ENCODE data around the gene ELFN2.

ELFN2 gene

DNA sequence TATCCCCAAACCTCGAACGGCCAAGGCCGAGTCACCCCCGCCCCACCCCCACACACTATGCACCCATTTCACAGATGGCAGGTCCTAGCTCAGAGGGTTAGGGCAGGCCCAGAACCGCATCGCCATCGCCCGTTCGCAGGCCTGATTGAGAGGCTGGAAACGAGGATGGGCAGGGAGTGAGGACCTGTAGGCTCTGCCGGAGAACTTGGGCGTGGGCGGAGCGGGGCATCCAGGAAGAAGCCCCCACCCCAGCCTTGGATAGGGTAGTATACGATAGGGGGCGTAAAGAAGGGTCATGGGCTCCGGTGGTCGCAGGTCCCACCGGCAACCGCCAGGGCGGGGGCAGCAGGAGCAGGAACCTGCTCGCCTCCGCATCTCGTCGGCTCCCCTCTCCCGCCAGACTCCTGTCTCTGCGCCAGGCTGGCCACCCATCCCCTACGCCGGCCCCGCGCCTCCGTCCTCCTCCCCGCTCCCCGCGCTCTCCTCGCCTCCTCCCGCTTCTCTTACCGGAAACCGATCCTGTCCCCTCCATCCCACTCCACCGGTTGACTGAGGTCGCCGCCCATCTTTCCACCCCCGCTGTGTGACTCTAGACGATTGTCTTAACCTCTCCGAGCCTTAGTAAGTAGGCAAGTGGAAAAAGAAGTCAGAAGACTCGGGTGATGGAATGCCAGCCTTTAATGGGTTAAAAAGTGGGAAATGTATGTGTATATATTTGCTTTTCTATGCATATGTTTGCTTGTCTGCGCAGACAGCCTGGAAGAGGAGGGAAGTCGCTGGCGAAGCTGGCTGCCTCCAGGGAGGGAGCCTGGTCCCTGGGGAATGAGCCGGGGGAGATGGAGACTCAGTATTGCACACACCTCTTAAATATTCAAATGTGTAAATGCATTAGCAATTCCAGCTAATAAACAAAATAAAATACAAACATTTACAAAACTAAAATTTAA, 92.1 kb downstream of the ELFN2 start:
- TF ChIP-seq, protein P1, sequence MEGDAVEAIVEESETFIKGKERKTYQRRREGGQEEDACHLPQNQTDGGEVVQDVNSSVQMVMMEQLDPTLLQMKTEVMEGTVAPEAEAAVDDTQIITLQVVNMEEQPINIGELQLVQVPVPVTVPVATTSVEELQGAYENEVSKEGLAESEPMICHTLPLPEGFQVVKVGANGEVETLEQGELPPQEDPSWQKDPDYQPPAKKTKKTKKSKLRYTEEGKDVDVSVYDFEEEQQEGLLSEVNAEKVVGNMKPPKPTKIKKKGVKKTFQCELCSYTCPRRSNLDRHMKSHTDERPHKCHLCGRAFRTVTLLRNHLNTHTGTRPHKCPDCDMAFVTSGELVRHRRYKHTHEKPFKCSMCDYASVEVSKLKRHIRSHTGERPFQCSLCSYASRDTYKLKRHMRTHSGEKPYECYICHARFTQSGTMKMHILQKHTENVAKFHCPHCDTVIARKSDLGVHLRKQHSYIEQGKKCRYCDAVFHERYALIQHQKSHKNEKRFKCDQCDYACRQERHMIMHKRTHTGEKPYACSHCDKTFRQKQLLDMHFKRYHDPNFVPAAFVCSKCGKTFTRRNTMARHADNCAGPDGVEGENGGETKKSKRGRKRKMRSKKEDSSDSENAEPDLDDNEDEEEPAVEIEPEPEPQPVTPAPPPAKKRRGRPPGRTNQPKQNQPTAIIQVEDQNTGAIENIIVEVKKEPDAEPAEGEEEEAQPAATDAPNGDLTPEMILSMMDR (conservative IDR thresholded peaks at IDR 0.05; ENCODE audit: low read length), result no peak
- TF ChIP-seq EZH2phosphoT487 (IDR thresholded peaks at IDR 0.05; ENCODE audit: borderline replicate concordance), result no peak
- Histone ChIP-seq H3K4me3 (ENCODE audit: low read length, poor library complexity, severe bottlenecking) (no peak overlapping the region), H3K79me2 (ENCODE audit: insufficient read depth, low read length) (no peaks in the 10 kb centered on the region), H4K20me1 (ENCODE audit: insufficient read depth, low read length, poor library complexity, severe bottlenecking) (no peaks in the 10 kb centered on the region), H3K9ac (ENCODE audit: low read depth, low read length, poor library complexity, severe bottlenecking) (no peak overlapping the region), H3K9me3 (ENCODE audit: insufficient read depth, low read depth, low read length) (no peaks in the 10 kb centered on the region), H3K4me1 (ENCODE audit: insufficient read depth, low read length, poor library complexity, severe bottlenecking) (no peaks in the 10 kb centered on the region), H3K4me2 (ENCODE audit: low read depth, low read length, poor library complexity, severe bottlenecking) (no peak overlapping the region), H2AFZ (ENCODE audit: low read length) (no peak overlapping the region), H3K9me2 (replicated peaks; ENCODE audit: low read depth, low read length) (no peaks in the 10 kb centered on the region), H3K36me3 (ENCODE audit: insufficient read depth, low read length) (no peaks in the 10 kb centered on the region), H3K27me3 (ENCODE audit: insufficient read depth, low read length, poor library complexity, severe bottlenecking) (no peaks in the 10 kb centered on the region), H3F3A (ENCODE audit: low read depth) (no peaks in the 10 kb centered on the region)

DNA sequence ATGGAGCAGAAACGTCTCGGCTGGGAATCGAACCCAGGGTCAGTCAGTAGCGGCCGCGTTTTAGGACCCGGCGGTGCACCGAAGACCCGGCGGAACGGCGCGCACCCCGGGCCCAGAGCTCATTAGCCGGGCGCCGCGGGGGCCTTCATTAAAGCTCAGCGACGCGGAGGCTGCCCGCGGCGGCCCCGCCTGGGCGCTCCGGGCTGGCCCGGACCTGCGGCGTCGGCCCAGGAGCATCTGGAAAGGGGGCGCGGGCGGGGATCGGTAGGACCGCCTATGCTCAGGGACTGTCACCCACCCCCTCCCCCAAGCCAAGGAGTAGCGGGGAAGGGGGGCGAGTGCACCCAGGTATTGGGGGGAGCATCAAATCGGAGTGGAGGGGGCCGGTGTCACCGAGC, 92.8 kb downstream of the ELFN2 start:
- Histone ChIP-seq H3K9ac (ENCODE audit: low read depth, low read length, poor library complexity, severe bottlenecking) (no peak overlapping the region), H3K36me3 (ENCODE audit: insufficient read depth, low read length) (no peaks in the 10 kb centered on the region), H2AFZ (ENCODE audit: low read length) (no peak overlapping the region), H3K9me3 (ENCODE audit: insufficient read depth, low read depth, low read length) (no peaks in the 10 kb centered on the region), H3K4me2 (ENCODE audit: low read depth, low read length, poor library complexity, severe bottlenecking) (no peak overlapping the region), H3K9me2 (replicated peaks; ENCODE audit: low read depth, low read length) (no peaks in the 10 kb centered on the region), H3K27me3 (ENCODE audit: insufficient read depth, low read length, poor library complexity, severe bottlenecking) (no peaks in the 10 kb centered on the region), H3F3A (ENCODE audit: low read depth) (no peaks in the 10 kb centered on the region), H3K4me3 (ENCODE audit: low read length, poor library complexity, severe bottlenecking) (no peak overlapping the region), H3K79me2 (ENCODE audit: insufficient read depth, low read length) (no peaks in the 10 kb centered on the region), H3K4me1 (ENCODE audit: insufficient read depth, low read length, poor library complexity, severe bottlenecking) (no peaks in the 10 kb centered on the region), H4K20me1 (ENCODE audit: insufficient read depth, low read length, poor library complexity, severe bottlenecking) (no peaks in the 10 kb centered on the region)
- TF ChIP-seq, protein P1 (conservative IDR thresholded peaks at IDR 0.05; ENCODE audit: low read length), result no peak
- TF ChIP-seq EZH2phosphoT487 (IDR thresholded peaks at IDR 0.05; ENCODE audit: borderline replicate concordance), result no peak

GRCh38 chr22:37333724-37334460, 93.4 kb downstream of the ELFN2 start:
- Histone ChIP-seq H3K9ac (ENCODE audit: low read depth, low read length, poor library complexity, severe bottlenecking) (no peak overlapping the region), H3K9me3 (ENCODE audit: insufficient read depth, low read depth, low read length) (no peaks in the 10 kb centered on the region), H3K4me1 (ENCODE audit: insufficient read depth, low read length, poor library complexity, severe bottlenecking) (no peaks in the 10 kb centered on the region), H3K27me3 (ENCODE audit: insufficient read depth, low read length, poor library complexity, severe bottlenecking) (no peaks in the 10 kb centered on the region), H3K36me3 (ENCODE audit: insufficient read depth, low read length) (no peaks in the 10 kb centered on the region), H3F3A (ENCODE audit: low read depth) (no peaks in the 10 kb centered on the region), H2AFZ (ENCODE audit: low read length) (no peak overlapping the region), H3K4me3 (ENCODE audit: low read length, poor library complexity, severe bottlenecking) (no peak overlapping the region), H3K79me2 (ENCODE audit: insufficient read depth, low read length) (no peaks in the 10 kb centered on the region), H4K20me1 (ENCODE audit: insufficient read depth, low read length, poor library complexity, severe bottlenecking) (no peaks in the 10 kb centered on the region), H3K9me2 (replicated peaks; ENCODE audit: low read depth, low read length) (no peaks in the 10 kb centered on the region), H3K4me2 (ENCODE audit: low read depth, low read length, poor library complexity, severe bottlenecking) (no peak overlapping the region)
- TF ChIP-seq, protein P1 (conservative IDR thresholded peaks at IDR 0.05; ENCODE audit: low read length), result no peak
- TF ChIP-seq EZH2phosphoT487 (IDR thresholded peaks at IDR 0.05; ENCODE audit: borderline replicate concordance), result no peak

All from Loucy (cell line).